CD14-positive monocyte (primary cell): ENCODE measurements around the gene ZNF202. TPM values are rescaled to one million over a fixed set of nuclear protein-coding genes. Genes with fewer than 3 reads are reported as not detected.

Experiments used
- DNase-seq, 3 donors: peaks; one replicate each; pipeline ENCODE4 v3.0.0-alpha.2; 2011 to 2022
- H2AFZ ChIP-seq: 2 replicates; pipeline ENCODE4 v1.6.0; 2012; ENCODE audit warnings: mild to moderate bottlenecking, low read depth, low read length, inconsistent platforms; ENCODE audit not compliant: insufficient read depth, poor library complexity, severe bottlenecking
- H3K27ac ChIP-seq, 2 donors: 1 replicate in 1 of 2; 2 replicates in 1 of 2; pipeline ENCODE4 v1.5.1; 2012 to 2013; ENCODE audit warnings: low read length in 2 of 2, control low read depth in 1 of 2, inconsistent platforms in 1 of 2, low read depth in 1 of 2, mild to moderate bottlenecking in 1 of 2
- H3K27me3 ChIP-seq, 2 donors: one replicate each; pipeline versions ENCODE4 v1.6.0 to v1.6.1; 2011 to 2013; ENCODE audit warnings: low read length in 2 of 2; ENCODE audit not compliant: control insufficient read depth in 2 of 2, insufficient read depth in 2 of 2
- H3K36me3 ChIP-seq, 2 donors: replicated peaks in 1 of 2; 1 replicate in 1 of 2; 2 replicates in 1 of 2; pipeline versions ENCODE4 v1.5.1 to v1.6.1; 2012 to 2013; ENCODE audit warnings: low read length in 2 of 2, control low read depth in 1 of 2, inconsistent platforms in 1 of 2, mild to moderate bottlenecking in 1 of 2; ENCODE audit not compliant: insufficient read depth in 2 of 2, control insufficient read depth in 1 of 2
- H3K4me1 ChIP-seq, 2 donors: 1 replicate in 1 of 2; 2 replicates in 1 of 2; pipeline versions ENCODE4 v1.5.1 to v1.6.1; 2012 to 2013; ENCODE audit warnings: low read length in 2 of 2, control low read depth in 1 of 2, inconsistent platforms in 1 of 2, mild to moderate bottlenecking in 1 of 2, moderate library complexity in 1 of 2; ENCODE audit not compliant: insufficient read depth in 2 of 2, control insufficient read depth in 1 of 2
- H3K4me2 ChIP-seq: replicated peaks from 2 replicates; pipeline ENCODE3; 2012; ENCODE audit warnings: low read length, moderate library complexity, mild to moderate bottlenecking; ENCODE audit not compliant: poor library complexity, severe bottlenecking; ENCODE audit errors: extremely low read depth
- H3K4me3 ChIP-seq, 3 experiments: fragments of 200-600 bp in 1 of 3; sonication (generic) in 1 of 3; replicated peaks in 1 of 3; 1 replicate in 2 of 3; 2 replicates in 1 of 3; pipeline ENCODE4 v1.5.1; 2011 to 2013; ENCODE audit warnings: low read length in 3 of 3, mild to moderate bottlenecking in 3 of 3, control low read depth in 2 of 3, low read depth in 2 of 3, inconsistent platforms in 1 of 3, moderate library complexity in 1 of 3
- H3K79me2 ChIP-seq: 2 replicates; pipeline ENCODE4 v1.6.0; 2012; ENCODE audit warnings: mild to moderate bottlenecking, control low read depth, inconsistent platforms, low read length, moderate library complexity; ENCODE audit not compliant: insufficient read depth
- H3K9ac ChIP-seq: 2 replicates; pipeline ENCODE4 v1.6.0; 2017; ENCODE audit warnings: low read length, mild to moderate bottlenecking; ENCODE audit not compliant: insufficient read depth, poor library complexity, severe bottlenecking
- H3K9me3 ChIP-seq, 2 donors: replicated peaks in 1 of 2; 1 replicate in 1 of 2; 2 replicates in 1 of 2; pipeline versions ENCODE4 v1.5.1 to v1.6.1; 2012 to 2013; ENCODE audit warnings: low read length in 2 of 2, control low read depth in 1 of 2; ENCODE audit not compliant: control insufficient read depth in 1 of 2, insufficient read depth in 1 of 2
- H4K20me1 ChIP-seq: 2 replicates; pipeline ENCODE4 v1.6.0; 2012; ENCODE audit warnings: mild to moderate bottlenecking, low read length, control low read depth, moderate library complexity; ENCODE audit not compliant: insufficient read depth
- H3K27ac Mint-ChIP-seq, 7 donors: one replicate each; pipeline ENCODE4 v1.8.0; 2020; ENCODE audit warnings: mild to moderate bottlenecking in 7 of 7, mixed read lengths in 7 of 7, moderate library complexity in 6 of 7, inconsistent platforms in 2 of 7
- H3K27me3 Mint-ChIP-seq, 3 donors: one replicate each; pipeline ENCODE4 v1.8.0; 2021 to 2022; ENCODE audit warnings: low read depth in 3 of 3, mild to moderate bottlenecking in 3 of 3, mixed read lengths in 3 of 3, moderate library complexity in 3 of 3, inconsistent platforms in 1 of 3
- H3K36me3 Mint-ChIP-seq, 2 donors: one replicate each; pipeline ENCODE4 v1.8.0; 2020; ENCODE audit warnings: mixed read lengths in 2 of 2, inconsistent platforms in 1 of 2, mild to moderate bottlenecking in 1 of 2
- H3K4me1 Mint-ChIP-seq: one replicate; pipeline ENCODE4 v1.8.0; 2020; ENCODE audit warnings: mild to moderate bottlenecking, mixed read lengths
- H3K4me3 Mint-ChIP-seq, 2 donors: one replicate each; pipeline ENCODE4 v1.8.0; 2020; ENCODE audit warnings: mild to moderate bottlenecking in 2 of 2, mixed read lengths in 2 of 2, moderate library complexity in 1 of 2
- H3K9me3 Mint-ChIP-seq, 7 donors: one replicate each; pipeline ENCODE4 v1.8.0; 2020 to 2022; ENCODE audit warnings: mixed read lengths in 7 of 7, mild to moderate bottlenecking in 6 of 7, moderate library complexity in 6 of 7, inconsistent platforms in 2 of 7
- CTCF ChIP-seq: fragments of 200-600 bp; IDR thresholded peaks from one replicate; pipeline ENCODE4 v1.8.0; 2022; ENCODE audit warnings: antibody characterized with exemption, mild to moderate bottlenecking
- WGBS: methylation state at CpG from one replicate; pipeline ENCODE4 v1.1.5; 2013; ENCODE audit warnings: missing lambda C conversion rate; ENCODE audit not compliant: insufficient coverage; 5-methylcytosine and 5-hydroxymethylcytosine counted together
- intact Hi-C, 2 donors: fragments of 100-400 bp; cut with micrococcal nuclease; formaldehyde crosslinking; loops; one replicate each; pipeline versions ENCODE4 v1.15.0 to v1.15.1; 2023
- polyA plus RNA-seq, 3 donors: library from polyadenylated mRNA; depleted of rRNA in 1 of 3; unstranded in 2 of 3; stranded (reverse) in 1 of 3; fragments of 300-500 nt in 2 of 3; fragments of >200 nt in 1 of 3; fragmentation: Illumina TruSeq in 2 of 3; gene quantifications; 1 replicate in 2 of 3; 2 replicates in 1 of 3; pipeline ENCODE4 v1.2.3, GENCODE V29; 2012 to 2021

The ZNF202 gene
- polyA plus RNA-seq, 3 donors = 1.5 to 6.6 (median 1.9) TPM

GRCh38 chr11:123729602-123730001 is 11.9 kb downstream of the ZNF202 start:
- H3K79me2 ChIP-seq = peaks cover 2% of the 10 kb centered on the region
- no peak overlapping the region for H3K9ac ChIP-seq
- 96% methylated on average over 7 of the region's 8 CpGs for WGBS
- H3K4me1 ChIP-seq = no peaks in the 10 kb centered on the region
- peak overlapping the region in 2 of 7 donors; percentile 32 to 41 for H3K27ac Mint-ChIP-seq
- no peak for DNase-seq
- no peaks in the 10 kb centered on the region for H4K20me1 ChIP-seq
- TF ChIP-seq CTCF = no peak
- no peak overlapping the region for H3K4me3 ChIP-seq
- H3K4me1 Mint-ChIP-seq = no peaks in the 10 kb centered on the region
- H3K36me3 Mint-ChIP-seq = peaks cover 8 to 13% of the 10 kb centered on the region in 2 donors
- H3K9me3 Mint-ChIP-seq = peaks cover 16 to 33% (median 27%) of the 10 kb centered on the region in 7 donors
- no peak overlapping the region for H3K4me2 ChIP-seq
- no peaks in the 10 kb centered on the region for H3K27me3 Mint-ChIP-seq
- H3K4me3 Mint-ChIP-seq = no peak overlapping the region
- peaks cover 13 to 28% of the 10 kb centered on the region in 2 donors for H3K9me3 ChIP-seq
- no peaks in the 10 kb centered on the region for H3K27me3 ChIP-seq
- intact Hi-C loops = no loop called here
- peaks cover 58 to 80% of the 10 kb centered on the region in 2 donors for H3K36me3 ChIP-seq
- no peak overlapping the region for H3K27ac ChIP-seq
- H2AFZ ChIP-seq = no peak overlapping the region

- no peaks in the 10 kb centered on the region for H3K27me3 Mint-ChIP-seq
- Histone ChIP-seq H3K9me3 (peaks cover 13 to 28% of the 10 kb centered on the region in 2 donors), H3K4me1 (no peaks in the 10 kb centered on the region), H3K79me2 (no peaks in the 10 kb centered on the region), H3K4me3 (no peak overlapping the region), H4K20me1 (no peaks in the 10 kb centered on the region), H2AFZ (no peak overlapping the region), H3K9ac (no peak overlapping the region), H3K27ac (no peak overlapping the region), H3K36me3 (peaks cover 55 to 72% of the 10 kb centered on the region in 2 donors), H3K4me2 (no peak overlapping the region), H3K27me3 (no peaks in the 10 kb centered on the region)
- no peaks in the 10 kb centered on the region for H3K4me1 Mint-ChIP-seq
- no peak for DNase-seq
- H3K9me3 Mint-ChIP-seq = peaks cover 16 to 34% (median 27%) of the 10 kb centered on the region in 7 donors
- no peak overlapping the region for H3K4me3 Mint-ChIP-seq
- no peak for TF ChIP-seq CTCF
- intact Hi-C loops = no loop called here
- peaks cover 7 to 10% of the 10 kb centered on the region in 2 donors for H3K36me3 Mint-ChIP-seq
- no peak overlapping the region for H3K27ac Mint-ChIP-seq
- 97% methylated on average over 5 of the region's 23 CpGs for WGBS
These were observed 15.3 kb downstream of the ZNF202 start for GRCh38 chr11:123725995-123726655.
